HG03354 (cell line): ENCODE measurements around the gene ERBB4.
"Not testable (repeated sequence)": the region's sequence is repeated elsewhere in the genome, so short reads cannot be mapped to it uniquely, and the experiment has no call there.

Source experiments
- ATAC-seq: cut with Tn5 transposase; IDR thresholded peaks from one replicate; pipeline ENCODE4 v1.9.1; 2021; ENCODE audit warnings: mild to moderate bottlenecking; ENCODE audit not compliant: unreplicated experiment, poor library complexity, severe bottlenecking

ERBB4 gene

GRCh38 chr2:212530373-212530772 lies 8.2 kb downstream of the ERBB4 start:
- ATAC-seq: no peak

DNA sequence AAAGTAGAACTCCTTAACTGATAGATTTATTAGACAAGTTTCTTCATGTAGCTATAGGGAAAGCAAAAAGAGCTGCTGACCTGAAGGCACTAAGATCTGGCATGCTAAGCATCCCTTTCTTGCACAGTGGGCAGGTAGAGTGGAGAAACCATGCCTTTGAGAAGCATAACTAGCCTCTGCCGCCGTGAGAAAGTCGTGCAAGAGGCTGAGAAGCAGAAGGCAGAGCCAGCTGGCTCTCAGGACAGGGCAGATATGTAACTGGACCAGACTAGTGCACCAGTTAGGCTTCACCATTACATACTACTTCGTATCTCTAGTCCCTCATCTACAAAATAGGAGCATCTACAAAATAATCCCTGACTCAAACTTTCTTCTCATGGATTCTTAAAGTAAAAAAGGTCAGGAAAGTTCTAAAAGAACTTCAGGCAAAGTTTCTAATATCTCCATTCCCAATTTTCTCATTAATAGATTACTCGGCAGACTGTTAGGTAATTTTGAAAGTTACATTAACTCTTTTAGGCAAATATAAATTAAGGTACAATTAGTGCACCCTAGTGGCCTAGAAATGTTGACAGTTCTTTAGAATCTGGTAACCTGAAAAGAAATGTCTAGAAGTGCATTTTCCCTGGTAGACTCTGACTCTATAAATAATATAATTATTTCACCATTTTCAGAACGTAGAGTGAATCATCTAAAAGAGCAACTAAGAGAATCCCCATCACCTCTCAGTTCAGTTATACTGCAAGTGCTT lies 10.3 kb downstream of the ERBB4 start:
- no peak for ATAC-seq

GRCh38 chr2:212526059-212526458 lies 12.5 kb downstream of the ERBB4 start:
- ATAC-seq: no peak

DNA sequence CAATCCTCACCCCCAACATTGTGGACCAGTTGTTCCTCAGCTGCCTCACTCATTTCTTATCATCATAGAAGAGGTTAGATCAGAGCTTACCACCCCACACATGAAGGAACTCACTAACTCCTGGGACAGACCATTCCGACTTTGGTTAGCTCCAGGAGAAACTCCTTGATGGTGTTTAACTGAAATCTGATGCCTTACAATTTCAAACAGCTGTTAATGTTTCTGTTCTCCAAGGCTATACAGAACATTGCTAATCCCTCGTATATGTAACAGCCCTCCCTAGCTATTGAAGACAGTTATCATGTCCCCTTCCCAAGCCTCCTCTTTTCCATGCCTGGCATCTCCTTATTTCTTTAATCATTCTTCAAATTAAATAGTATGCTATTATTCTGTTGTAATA lies 14.8 kb downstream of the ERBB4 start:
- ATAC-seq: no peak

GRCh38 chr2:212520340-212520739 lies 18.3 kb downstream of the ERBB4 start:
- no peak for ATAC-seq

GRCh38 chr2:212517693-212518092 lies 20.9 kb downstream of the ERBB4 start:
- no peak for ATAC-seq

DNA sequence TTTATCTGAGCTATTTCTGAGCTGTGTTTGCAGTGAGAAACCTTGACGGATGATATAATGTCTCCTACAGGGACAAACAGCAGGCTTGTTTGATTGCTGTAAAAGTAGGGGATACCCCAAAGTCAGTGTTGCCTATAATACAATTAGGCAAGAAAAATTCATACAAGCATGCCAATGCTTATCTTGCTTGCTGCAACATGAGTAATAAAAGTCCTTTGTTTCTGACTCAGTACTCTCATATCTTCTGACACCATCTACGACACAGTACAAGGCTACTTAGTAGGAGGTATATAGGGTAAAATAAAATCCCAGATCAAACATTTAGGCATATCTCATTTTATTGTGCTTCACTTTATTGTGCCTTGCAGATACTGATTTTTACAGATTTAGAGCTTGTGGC lies 33.0 kb downstream of the ERBB4 start:
- ATAC-seq: peak; percentile 55

DNA sequence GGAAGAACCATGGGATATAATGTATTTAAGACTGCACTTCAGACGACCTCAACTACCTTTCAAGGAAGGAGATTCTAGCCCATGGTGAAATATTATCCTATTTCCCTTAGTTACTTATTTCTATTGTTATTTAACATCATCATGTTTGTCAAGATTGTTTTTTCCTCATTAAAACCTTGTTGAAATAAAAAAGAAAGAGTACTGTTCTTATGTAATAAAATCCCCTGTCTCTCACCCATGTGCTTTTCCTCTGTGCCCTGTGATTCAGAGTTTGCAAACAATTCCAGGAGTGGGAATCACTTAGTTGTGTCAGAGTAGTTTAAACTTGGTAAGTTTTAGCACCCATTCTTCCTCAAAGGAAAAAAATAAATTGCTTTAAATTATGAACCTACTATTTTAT lies 43.6 kb downstream of the ERBB4 start:
- ATAC-seq: no peak

DNA sequence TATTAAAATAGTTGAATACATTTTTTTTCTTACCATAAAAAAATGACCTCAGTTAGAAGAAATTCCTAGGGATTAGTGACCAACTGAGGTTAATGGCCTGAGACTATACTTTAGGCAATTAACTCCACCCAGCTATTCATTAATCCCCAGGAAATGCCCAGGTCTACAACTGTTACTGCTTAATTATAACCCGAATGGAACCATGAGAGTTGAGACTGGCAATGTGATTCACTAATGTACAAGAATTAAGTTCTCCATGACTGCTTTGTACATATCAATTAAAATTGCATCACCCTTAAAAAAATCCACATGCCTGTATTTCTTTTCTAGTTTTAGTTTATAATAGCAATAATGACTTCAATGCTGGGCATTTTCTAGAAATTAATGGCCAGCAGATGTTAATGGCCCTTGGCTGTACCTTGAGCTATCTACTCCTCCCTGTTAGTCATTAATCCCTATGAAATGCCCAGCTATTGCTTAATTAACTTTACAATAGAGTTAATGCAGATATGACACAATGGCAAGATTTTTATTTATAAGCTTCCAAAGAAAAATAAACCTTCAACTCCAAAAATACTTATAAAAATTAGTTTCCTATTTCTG lies 44.1 kb downstream of the ERBB4 start:
- no peak for ATAC-seq

GRCh38 chr2:212489719-212490346 lies 48.8 kb downstream of the ERBB4 start:
- peak; percentile 77 for ATAC-seq

- no peak for ATAC-seq
These were observed 50.0 kb downstream of the ERBB4 start for GRCh38 chr2:212488611-212489010.

- no peak for ATAC-seq
These were observed 54.0 kb downstream of the ERBB4 start for GRCh38 chr2:212484563-212485080.

GRCh38 chr2:212480447-212480846 lies 58.2 kb downstream of the ERBB4 start:
- no peak for ATAC-seq

DNA sequence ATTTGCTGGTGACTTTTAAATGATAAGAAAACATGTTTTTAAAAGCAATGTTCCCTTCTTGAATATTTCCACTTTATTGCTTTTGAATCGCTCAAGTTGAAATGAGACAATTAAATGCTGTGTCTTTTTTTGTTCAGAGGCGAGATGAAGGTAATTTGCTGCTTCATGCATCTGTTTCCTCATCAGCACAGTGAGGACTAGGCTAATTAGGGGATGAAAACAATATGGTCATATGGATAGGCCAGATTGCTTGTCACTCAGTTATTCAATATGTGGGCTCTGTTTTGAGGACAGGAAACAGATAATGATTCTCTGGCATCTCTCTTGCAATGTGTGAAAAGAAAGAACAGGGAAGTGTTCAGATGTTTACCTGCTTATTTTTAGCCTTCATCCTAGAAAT lies 61.0 kb downstream of the ERBB4 start:
- no peak for ATAC-seq

DNA sequence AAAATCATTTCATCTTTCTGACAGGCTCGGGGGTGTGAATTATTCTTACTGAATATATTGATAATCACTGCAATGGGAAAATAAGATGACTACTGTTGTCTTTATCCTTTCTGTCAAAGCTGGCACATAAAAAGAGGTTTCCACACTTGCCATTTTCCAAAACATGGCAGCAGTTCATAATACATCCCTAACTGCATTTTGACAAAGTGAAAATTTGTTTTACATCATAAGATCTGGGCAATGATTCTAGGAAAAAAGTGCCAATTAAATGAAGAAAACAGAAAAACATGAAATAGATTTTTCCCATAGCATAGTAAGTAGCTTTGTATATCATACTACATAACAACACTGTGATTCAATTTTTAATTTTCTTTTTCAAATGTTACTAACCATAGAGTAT lies 65.4 kb downstream of the ERBB4 start:
- ATAC-seq: no peak

DNA sequence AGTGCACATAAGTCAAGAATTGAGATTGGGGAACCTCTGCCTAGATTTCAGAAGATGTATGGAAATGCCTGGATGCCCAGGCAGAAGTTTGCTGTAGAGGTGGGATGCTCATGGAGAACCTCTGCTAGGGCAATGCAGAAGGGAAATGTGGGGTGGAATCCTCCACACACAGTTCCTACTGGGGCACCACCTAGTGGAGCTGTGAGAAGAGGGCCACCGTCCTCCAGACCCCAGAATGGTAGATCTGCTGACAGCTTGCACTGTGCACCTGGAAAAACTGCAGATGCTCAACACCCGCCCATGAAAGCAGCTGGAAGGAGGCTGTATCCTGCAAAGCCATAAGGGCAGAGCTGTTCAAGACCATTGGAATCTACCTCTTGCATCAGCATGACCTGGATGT lies 71.1 kb downstream of the ERBB4 start:
- not testable (repeated sequence) for ATAC-seq

DNA sequence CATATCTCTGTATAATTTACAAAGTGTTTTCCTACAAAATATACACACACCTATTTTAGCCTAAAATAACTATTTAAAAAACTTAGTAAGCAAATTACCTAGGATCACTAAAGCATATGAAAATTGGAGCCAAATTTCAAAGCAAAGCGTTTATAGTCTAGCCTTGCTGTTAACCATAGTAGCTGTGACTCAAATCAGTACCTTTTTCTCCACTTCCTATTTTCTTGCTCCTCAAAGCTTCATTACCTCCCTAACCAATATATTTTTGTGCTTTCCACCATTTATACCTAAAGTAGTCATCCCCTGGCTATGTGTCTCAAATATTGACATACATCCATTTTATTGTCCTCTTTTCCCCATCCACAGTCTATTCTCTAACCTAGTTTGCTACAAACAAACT lies 73.1 kb downstream of the ERBB4 start:
- no peak for ATAC-seq

- ATAC-seq: not testable (repeated sequence)
These were observed 76.9 kb downstream of the ERBB4 start for GRCh38 chr2:212461708-212462107.

DNA sequence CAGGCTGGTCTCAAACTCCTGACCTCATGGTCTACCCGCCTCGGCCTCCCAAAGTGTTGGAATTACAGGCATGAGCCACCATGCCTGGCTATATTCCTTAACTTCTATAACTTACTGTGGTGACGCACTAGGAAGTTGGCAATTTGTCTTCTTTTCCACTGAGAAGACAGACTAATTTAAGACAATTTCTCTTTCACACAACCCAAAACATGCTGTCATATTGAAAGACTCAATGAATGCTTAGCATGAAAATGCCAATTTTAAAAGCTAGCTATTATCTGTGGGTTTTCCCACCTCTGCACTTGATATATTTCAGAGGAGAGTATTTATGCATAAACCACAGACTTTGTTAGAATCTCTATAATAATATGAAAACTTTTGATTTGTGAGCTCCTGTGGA lies 84.5 kb downstream of the ERBB4 start:
- ATAC-seq: no peak

DNA sequence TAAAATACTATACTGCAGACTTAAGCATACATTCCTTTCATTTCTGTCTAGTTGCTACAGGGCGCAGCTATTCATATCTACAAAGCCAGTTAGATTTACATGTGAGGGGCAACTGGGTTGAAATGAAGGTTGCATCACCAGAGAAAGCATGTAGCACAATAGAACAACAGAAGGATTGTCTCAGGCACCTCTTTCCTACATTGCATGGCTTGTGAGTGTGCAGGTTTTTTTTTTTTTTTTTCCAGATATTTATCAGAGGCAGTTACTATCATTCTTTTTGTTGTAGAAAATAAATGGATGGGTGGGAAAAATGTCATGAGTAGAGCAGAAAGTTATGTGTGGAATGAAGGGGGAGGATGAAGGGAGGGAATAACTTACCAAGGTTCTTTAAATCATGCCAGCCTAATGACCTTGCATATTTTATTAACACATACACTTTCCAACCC lies 86.8 kb downstream of the ERBB4 start:
- ATAC-seq: no peak

DNA sequence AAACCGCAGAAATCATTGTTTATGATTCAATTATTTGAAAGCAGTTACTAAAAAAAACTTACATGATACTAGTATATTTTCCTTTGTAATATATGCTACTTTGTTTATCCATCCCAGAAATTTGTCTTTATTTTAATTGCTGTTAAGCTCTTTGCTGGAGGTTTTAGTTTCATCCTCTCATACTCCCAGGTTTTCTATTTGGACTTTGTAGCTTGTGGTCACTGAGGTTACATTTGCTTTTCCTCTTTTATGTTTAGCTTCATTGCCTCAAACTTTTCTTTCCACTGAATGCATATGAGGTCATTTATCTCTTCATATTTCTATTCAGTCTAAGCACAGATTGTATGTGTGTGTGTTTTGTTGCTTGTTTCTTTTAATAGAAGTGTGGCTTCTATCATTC lies 89.9 kb downstream of the ERBB4 start:
- no peak for ATAC-seq
